Activated T-cell treated with anti-CD3 and anti-CD28 coated beads for 24 hours (primary cell): ENCODE data around the gene PHLDB2.
A peak's percentile ranks its signal among the peaks of the same experiment; 100 is the strongest.

ENCODE experiments used
- DNase-seq: peaks from one replicate; pipeline ENCODE4 v3.0.0-alpha.2; 2020; ENCODE audit warnings: low read depth

The PHLDB2 gene

GRCh38 chr3:111965484-111965883, 106.4 kb downstream of the PHLDB2 start:
- DNase-seq = no peak

- DNase-seq = no peak
Observed at GRCh38 chr3:111967068-111967467, 108.0 kb downstream of the PHLDB2 start.

- peak; percentile 76 for DNase-seq
Observed at GRCh38 chr3:111967651-111968274, 108.7 kb downstream of the PHLDB2 start.

GRCh38 chr3:111968319-111969054, 109.4 kb downstream of the PHLDB2 start:
- DNase-seq = no peak

GRCh38 chr3:111970376-111970775, 111.3 kb downstream of the PHLDB2 start:
- no peak for DNase-seq

- no peak for DNase-seq
Observed at GRCh38 chr3:111971533-111972130, 112.6 kb downstream of the PHLDB2 start.

GRCh38 chr3:111972891-111973290, 113.8 kb downstream of the PHLDB2 start:
- DNase-seq = no peak

GRCh38 chr3:111975131-111975530, 116.1 kb downstream of the PHLDB2 start:
- no peak for DNase-seq

GRCh38 chr3:111976254-111976653, 117.2 kb downstream of the PHLDB2 start:
- no peak for DNase-seq

GRCh38 chr3:111978583-111979433, 119.7 kb downstream of the PHLDB2 start, which contains the start of gene ABHD10:
Gene ABHD10, plus strand, starts transcription at chr3:111979026. Its CDS starts 36 bp downstream, at chr3:111979062.
- peak; percentile 94 for DNase-seq

- DNase-seq = no peak
Observed at GRCh38 chr3:111979434-111980038, 120.5 kb downstream of the PHLDB2 start.

- no peak for DNase-seq
Observed at GRCh38 chr3:111980716-111981456, 121.8 kb downstream of the PHLDB2 start.

GRCh38 chr3:111981457-111981763, 122.3 kb downstream of the PHLDB2 start:
- DNase-seq = no peak

- no peak for DNase-seq
Observed at GRCh38 chr3:111984636-111985298, 125.7 kb downstream of the PHLDB2 start.

GRCh38 chr3:111986800-111987199, 127.7 kb downstream of the PHLDB2 start:
- no peak for DNase-seq

- DNase-seq = no peak
Observed at GRCh38 chr3:111989061-111989678, 130.1 kb downstream of the PHLDB2 start.

- DNase-seq = no peak
Observed at GRCh38 chr3:111993038-111993437, 134.0 kb downstream of the PHLDB2 start.

- no peak for DNase-seq
Observed at GRCh38 chr3:111998636-111999483, 139.8 kb downstream of the PHLDB2 start, which contains the start of gene TAGLN3. Gene TAGLN3, plus strand, starts transcription at chr3:111998922. Its CDS starts 501 bp downstream, at chr3:111999423.
